HL-60/S4 treated with retinoic acid at 250 ng/mL for 4 days and 3 days (cell line): Measurements from ENCODE around the gene MEIS1.
"Not testable (repeated sequence)": the region's sequence is repeated elsewhere in the genome, so short reads cannot be mapped to it uniquely, and the experiment has no call there.

Experiments used
- in situ Hi-C: fragments of 300-500 bp; cut with MboI; formaldehyde crosslinking; loops from 2 replicates; pipeline ENCODE4 v1.7.0; 2022; ENCODE audit warnings: low sequenced_read_pairs

MEIS1 gene

DNA sequence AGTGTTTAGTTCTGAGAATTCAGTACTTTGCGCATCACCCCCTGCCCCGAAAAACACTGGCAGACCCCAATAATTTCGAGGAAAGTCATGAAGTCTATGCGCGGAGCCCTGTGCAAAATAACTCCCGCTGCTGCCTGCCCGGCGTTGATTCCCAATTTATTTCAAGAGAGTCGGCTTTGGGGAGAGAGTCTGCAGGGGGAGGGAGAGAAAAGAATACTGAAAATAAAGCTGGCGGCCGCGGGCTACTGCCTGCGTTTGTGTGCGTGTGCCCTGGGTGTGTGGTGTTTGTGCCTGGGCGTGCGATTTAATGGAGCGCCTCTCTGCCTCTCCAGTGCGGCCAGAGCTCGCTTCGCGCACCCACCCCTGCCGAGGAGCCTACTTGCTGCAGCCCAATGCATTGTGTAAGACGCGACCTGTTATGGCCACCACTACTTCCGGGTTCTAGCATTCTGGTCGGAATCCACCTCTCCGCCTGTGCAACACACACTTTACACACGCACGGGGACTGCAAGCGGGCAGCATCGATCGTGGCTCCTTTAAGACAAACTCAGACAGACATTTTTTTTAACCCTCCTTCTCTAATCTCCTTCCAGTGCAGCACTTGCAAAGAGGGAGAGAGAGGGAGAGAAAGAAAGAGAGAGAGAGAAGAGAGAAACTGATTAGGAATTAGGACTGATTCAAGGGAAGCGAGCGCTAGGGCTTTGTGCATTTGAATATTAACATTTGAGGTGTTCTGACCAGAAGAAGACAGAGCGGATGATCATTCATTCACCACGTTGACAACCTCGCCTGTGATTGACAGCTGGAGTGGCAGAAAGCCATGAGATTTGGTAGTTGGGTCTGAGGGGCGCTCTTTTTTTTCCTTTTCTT lies at the start of gene MEIS1:
MEIS1 (plus strand) TSS at position 447 of the 870 bp plus-strand sequence. CDS start 732 bp downstream, outside the sequence.
- in situ Hi-C loops: no loop called here

DNA sequence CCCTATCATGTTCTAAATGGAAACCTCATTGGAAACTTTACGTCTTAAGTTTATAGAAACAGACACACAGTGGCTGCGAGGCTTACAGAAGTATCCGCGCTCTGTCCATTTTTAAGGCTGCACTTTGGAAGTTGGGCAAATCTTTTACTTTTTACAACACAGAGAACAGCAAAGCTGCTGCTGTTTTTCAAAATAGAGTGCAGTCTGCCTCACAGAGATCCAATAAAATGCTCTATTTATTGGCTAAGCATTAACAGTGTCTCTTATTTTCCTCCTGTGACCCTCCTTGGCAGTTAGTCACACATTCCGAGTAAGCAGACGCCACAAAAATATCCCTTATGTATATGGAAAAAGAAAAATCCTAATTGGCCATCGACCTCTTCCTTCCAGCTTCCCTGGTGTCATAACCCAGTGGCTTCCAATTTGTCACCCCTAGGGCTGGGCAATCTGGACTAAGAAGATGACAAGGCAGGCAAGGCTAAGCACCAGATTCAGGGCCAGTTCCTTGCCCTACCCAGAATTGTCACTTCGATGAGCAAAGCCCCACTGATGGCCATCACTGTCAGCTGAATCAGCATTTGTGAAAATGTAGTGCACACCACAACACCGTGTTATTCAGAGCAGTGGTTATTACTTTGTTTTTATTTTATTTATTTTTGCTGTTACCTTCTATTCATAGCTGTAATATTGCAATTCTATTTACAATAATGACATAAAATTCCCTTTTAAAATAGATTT lies 47.7 kb upstream of the MEIS1 start:
- in situ Hi-C loops: no loop called here

DNA sequence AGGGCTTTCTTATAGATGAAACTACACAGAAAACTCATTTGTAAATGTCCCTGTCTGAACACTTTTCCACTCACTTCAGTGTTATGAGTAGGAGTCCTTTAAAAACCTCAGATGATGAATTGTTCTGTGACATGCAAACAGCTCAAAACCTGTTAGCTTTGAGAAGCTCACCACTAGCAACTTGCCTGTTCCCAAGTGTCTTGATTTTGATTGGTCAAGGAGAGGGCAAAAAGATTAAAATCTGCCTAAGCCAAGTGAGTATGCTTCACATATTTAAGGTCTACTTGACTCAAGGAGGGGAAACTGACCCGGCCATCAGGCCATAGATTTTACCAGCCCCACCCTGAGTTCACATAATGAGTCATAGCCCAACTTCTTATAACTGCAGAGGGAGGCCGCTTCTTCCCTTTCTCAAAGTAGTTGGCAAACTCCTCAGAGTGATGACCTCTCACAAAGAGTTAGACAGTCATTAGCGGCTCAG lies 45.2 kb upstream of the MEIS1 start:
- in situ Hi-C loops: no loop called here

DNA sequence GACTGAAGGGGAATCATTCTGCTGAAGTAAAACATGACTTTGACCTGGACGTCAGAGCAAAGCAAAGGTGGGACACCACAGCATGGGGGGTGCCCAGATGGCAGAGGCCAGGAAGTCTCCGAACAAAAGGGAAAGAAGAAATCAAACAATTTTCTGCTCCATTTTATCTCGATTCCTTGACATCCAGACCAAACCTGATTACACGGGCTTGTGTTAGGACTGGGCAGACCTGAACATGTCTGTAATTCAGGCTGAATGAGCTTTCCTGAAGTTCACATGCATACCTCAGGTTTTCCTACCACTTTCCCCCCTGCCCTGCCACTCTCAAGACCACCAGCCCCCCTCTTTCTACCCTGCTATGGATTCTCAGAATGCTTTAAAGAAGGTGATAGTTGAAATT lies 44.8 kb upstream of the MEIS1 start:
- in situ Hi-C loops: no loop called here

DNA sequence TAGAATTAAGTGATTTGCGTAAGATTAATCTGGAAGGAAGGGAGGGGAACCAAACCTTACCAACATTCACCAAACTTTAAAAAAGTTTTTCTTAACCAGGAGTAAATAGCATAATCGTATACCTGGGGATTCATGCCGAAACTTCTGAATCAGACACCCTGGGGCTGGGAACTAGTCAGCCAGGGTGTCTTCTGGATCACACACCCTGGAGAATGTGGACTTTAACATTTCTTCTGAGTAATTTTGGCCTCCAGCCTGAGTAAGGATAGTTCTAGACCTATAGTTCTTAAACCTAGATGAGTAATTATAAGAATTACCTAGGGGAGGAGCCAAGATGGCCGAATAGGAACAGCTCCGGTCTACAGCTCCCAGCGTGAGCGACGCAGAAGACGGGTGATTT lies 44.1 kb upstream of the MEIS1 start:
- in situ Hi-C loops: no loop called here

DNA sequence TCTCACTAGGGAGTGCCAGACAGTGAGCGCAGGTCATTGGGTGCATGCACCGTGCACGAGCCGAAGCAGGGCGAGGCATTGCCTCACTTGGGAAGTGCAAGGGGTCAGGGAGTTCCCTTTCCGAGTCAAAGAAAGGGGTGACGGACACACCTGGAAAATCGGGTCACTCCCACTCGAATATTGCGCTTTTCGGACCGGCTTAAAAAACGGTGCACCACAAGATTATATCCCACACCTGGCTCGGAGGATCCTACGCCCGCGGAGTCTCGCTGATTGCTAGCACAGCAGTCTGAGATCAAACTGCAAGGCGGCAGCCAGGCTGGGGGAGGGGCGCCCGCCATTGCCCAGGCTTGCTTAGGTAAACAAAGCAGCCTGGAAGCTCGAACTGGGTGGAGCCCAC lies 43.7 kb upstream of the MEIS1 start:
- in situ Hi-C loops: not testable (repeated sequence)

DNA sequence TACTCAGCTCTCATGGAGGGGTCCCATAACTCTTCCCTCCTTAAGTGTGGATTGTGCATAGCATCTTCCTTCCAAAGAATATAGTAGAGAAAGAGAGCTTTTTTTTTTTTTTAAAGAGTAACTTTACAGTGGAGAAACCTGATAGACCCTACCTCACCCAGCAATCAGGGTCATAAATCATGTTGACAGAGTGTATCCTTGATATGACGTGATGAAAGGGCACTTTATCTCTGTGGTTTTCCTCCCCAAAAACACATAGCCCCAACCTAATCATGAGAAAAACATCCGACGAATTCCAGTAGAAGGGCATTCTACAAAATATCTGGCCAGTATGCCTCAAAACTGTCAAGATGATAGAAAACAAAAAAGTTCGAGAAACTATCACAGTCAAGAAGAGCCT lies 29.5 kb upstream of the MEIS1 start:
- in situ Hi-C loops: no loop called here

DNA sequence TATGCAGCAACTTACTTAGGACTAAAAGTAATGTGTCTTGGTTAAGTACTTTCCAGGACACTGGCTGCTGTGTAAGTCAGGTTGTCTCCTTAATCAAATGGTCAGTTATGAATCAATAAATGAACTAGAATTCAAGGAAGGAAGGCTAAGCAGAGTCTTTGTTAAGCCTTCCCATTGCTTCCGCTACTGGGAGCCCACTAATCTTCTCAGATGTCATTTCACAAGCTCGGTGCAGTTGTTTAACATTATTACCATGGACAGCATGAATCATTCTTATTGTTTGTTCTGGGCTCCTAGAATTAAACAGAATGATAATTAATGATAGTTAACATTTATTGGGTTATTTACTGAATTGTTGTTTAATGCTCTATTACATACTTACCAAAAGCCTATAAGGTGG lies 26.0 kb upstream of the MEIS1 start:
- in situ Hi-C loops: no loop called here

DNA sequence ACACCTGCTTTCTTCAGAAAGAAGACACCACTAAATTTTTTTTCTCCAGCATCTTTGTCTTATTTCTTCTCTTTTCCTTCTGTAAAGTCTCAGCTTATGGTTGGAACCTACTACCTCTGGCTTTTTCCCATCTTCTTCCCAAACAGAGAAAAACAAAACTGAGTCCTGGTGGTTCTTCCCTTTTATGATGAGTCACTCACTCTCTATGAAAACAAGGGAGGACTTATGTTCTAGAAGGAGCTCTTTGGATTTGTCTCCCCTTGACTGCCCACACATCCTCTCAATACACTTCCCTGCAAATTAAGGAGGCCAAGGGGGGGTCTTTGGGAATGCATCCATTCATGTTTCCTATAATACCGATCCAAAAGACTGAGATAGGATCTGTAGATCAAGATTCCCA lies 22.1 kb upstream of the MEIS1 start:
- in situ Hi-C loops: no loop called here

DNA sequence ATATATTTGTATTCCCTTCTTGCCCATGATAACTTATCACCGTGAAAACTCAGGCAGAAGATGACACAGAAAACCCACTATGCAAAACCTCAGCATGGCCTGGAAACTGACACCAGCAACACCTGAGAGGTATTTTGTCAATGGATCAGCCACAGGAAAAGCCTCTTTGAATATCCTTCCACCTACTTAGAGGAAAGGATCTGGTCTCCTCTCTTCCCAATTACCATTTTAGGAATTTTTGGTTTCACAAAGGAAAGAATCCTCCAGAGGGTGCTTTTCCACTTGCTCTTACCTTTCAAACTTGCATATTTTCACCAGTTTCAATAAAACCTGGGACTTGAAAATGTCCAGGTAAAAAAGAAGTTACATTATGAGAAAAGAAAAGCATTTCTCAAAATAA lies 20.0 kb upstream of the MEIS1 start:
- in situ Hi-C loops: no loop called here

DNA sequence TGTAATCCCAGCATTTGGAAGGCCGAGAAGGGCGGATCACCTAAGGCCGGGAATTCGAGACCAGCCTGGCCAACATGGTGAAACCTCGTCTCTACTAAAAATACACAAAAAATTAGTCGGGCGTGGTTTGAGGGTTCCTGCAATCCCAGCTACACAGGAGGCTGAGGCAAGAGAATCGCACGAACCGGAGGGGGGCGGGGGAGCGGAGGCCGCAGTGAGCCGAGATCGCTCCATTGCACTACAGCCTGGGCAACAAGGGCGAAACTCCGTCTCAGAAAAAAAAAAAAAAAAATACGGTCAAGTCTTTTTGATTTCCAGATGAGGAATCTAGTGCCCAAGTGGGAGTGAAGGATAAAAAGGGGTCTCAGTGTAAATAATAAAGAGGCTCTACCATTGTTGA lies 16.5 kb upstream of the MEIS1 start:
- in situ Hi-C loops: no loop called here

DNA sequence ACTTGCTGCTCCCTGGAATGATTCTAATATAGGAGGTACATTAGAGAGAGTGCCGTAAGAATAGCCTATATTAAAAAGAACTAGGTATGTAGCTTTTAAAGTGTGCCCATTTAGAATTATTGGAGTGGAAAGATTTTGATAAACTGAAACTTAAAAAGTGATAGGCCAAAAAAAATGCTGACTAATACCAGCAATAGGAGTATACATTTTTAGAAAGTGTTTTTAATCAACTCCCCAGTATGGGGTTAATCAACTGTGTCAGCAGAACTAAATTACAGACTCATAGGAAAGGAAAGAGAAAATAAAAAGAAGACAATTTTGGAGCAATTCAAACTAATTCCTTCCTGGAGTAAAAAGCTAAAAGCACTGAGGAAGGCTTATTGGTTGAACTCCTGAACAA lies 13.3 kb upstream of the MEIS1 start:
- in situ Hi-C loops: no loop called here

DNA sequence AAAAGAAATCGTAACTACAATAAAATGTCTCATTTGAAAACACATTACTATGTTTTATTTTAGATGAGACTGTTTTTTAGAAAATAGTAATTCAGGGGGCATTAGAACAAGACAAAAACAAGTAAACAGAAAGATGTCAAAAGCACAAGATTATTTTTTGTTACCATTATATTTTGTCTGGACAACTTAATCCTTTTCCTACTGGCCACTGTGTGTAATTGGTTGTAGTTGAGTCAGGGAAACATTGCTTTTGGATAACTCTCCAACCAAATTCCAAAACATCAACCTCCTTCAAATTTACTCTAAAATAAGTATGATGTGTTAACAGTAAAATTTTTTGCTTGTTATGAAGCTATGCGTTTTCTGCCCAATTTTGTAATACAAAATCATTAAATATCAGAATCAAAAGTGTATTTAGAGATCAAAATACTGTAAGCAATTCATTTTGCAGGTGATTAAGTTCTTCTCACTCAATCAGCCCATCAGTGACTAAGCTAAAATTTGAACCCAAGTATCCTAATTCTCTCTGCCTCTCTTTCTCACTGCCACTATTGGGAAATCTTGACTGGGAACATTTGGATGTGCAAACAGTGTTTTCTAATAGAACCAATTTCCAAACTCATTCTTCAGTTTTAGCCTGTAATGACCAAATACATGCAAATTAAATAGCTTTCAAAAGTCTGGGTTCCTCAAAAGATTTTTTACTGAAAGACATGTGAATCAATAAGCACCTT lies 11.4 kb upstream of the MEIS1 start:
- in situ Hi-C loops: no loop called here

DNA sequence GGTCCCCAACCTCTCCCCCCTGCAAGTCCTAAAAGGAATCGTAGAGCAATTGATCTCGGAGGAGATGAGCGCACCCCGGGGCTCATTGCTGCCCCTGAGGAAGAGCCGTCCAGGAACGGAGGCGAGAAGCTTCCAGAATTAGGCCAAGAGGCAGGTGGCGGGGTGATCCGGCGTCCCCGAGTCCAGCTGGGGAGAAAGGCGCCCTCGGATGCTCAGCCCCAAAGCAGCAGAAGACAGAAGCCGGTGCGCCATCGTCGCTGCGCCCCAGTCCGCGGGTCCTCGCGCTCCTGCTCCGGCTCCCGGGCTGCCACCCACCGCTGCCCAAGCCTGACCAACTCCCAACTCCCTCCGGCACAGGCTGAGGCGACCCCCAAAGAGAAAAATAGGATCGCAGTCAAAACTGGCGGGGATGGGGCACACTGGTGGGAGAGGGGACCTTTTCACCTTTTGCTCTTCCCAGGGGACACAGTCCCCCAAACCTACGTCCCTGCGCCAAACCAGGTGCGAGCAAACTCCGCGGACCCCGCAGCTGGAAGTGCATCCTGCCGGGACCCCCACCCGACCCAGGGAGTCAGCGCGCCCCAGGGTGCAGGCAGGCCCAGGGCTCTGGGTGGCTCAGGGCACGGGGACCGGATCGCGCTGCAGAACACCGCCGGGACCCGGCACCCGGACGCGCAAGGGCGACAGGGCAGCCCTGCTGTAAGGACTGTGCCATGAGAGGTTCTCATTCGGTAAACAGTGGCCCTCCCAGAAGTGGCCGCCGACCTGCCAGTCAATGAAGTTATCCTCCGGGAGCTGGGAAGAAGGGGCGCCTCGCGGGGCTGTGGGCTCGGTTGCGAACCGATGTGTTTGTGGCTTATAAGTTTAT lies 8.4 kb upstream of the MEIS1 start:
- in situ Hi-C loops: no loop called here

DNA sequence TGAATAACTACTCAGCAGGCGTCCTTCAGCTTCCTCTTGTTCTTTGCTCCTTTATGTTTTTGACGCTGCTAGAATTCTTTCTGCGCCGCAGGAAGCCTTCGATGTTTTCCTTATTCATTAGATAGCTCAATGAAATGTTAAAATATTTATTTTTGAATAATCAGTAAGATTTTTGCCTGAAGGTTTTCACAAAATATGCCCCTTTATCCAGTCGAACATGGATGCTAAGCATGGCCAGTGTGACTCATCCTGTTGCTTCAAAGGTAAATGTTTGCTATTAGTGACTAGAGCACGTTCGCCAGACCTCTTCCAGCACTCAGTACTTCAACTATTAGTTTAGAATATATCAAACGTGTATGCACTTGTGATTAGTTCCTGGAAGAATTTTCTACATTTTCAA lies 7.6 kb upstream of the MEIS1 start:
- in situ Hi-C loops: no loop called here

DNA sequence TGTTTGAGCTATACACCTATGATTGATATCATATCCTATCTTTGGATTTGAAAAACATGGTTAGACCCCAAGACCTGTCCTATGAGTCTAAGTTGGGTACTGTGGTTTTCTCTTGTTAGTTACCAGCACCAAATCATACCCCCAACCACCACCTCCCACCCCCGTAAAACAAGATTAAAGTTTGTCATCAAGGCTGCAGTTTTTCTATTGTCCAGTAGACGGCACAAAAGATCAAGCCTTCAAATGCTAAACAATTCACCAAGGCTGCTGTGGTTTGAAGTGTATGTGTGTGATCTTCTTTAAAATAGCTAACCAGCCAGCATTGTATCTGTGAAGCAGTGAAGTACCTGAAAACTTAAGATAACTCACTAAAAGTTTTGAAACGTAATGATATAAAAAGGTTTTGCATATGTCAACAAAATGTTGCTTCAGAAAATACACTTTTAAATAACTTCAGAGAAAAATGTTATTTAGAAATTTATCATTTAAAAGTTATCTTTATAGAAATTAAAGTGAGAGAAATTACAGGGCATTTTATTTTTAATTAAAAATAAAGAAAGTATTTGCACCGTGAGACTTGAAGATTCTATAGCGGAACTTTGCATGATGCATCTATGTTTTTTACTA lies 5.8 kb upstream of the MEIS1 start:
- in situ Hi-C loops: no loop called here

DNA sequence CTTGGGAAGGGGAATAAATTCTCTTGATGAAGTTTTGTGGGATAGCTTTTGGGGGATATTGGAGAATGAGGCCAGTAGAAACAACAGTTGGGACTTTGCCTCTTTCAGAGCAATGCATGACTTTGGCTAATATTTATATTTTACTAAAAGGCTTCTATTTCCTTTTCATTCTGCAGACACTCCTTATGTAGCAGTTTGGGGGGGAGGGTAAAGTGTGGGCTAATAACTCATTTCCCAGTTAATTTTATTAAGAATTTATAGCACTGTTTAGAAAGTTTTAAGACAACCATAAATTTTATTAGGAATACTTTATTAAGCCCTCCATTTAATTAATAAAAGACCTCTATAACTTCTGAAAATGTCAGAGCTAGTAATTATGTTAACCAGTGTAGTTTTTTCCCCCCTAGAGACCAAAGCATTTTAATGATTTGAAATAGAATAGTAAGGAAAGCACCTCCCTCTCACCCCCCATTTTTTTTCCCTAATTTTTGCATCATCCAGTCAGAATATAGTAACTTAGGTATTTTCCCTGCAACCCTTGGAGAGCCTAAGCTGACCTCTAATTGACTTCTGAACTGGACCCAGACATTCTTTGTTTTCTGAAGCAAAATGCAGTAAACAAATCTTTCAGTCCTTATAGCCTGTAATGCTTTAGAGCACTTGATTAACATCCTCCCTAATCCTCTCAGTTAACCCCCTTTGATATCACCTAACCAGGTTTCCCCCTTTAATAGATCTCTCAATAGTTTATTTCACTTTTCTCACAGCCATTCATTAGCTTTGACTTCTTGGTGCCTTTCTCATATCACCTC lies 5.0 kb upstream of the MEIS1 start:
- in situ Hi-C loops: no loop called here

DNA sequence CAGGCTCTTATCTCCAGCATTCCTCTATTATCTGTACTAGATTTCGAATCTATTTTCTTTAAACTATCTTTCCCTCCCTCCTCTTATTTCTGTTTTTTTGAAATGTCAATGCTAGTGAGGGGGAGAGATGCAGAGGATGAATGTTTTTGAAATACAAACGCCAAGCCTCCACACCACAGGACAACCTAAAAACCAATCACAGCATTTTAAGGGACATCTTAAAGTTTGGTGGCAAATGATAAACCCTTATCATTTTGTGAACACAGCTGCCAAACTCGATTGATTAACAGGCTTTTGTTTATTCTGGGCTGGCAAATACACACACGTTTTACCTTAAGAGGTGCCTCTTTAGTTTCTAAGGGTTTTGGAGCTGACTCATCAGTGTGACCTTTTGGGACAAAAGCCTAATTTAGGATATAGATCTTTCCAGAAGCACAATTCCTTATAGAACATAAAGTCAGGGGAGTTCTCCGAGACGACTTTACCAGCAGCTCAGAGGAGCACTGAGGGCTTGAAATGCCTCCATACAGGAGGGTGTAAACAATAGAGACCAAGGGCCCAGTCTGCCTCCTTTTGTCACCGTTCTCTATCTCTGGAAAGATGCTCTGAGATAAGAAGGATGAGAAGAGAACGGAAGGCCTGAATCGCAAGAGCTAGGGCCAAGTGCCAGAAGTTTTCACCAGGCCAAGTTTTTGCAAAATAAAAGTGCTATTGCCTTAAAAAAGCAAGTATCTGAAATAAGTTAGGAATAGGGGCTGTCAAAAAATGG lies 4.2 kb upstream of the MEIS1 start:
- in situ Hi-C loops: no loop called here

DNA sequence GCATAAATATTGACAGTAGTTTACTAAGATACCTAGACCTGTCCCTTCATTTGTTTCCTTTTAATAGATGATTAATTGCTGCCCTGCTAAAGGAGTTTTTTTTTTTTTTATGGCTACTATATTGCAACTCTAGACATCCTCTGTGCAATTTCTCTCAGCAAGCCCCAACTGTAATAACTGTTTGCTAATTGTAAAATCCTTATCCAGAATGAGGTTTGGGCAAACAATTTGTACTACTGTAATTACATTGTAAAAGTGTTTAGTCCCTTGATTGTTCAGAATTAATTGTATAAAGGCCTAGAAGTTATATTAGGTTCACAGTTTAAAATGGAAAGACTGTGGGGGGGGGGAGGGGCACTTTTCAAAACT lies 3.7 kb upstream of the MEIS1 start:
- in situ Hi-C loops: no loop called here
